Memory B cell (primary cell): Measurements from ENCODE around the gene SPATA33.
"Not testable (repeated sequence)": the region's sequence is repeated elsewhere in the genome, so short reads cannot be mapped to it uniquely, and the experiment has no call there.

Source experiments
- ATAC-seq: fragments of 150-1000 bp; cut with Tn5 transposase; 2 replicates; pipeline ENCODE4 v1.10.0; 2021; ENCODE audit warnings: low read depth, mild to moderate bottlenecking, moderate library complexity
- DNase-seq, 2 donors: peaks; one replicate each; pipeline ENCODE4 v3.0.0; 2022; ENCODE audit warnings: low spot score in 2 of 2
- H3K27ac Mint-ChIP-seq: one replicate; pipeline ENCODE4 v1.8.0; 2022; ENCODE audit warnings: mild to moderate bottlenecking, moderate library complexity, mixed read lengths
- H3K27me3 Mint-ChIP-seq: one replicate; pipeline ENCODE4 v1.8.0; 2022; ENCODE audit warnings: mixed read lengths
- H3K36me3 Mint-ChIP-seq: one replicate; pipeline ENCODE4 v1.8.0; 2022; ENCODE audit warnings: mild to moderate bottlenecking, mixed read lengths
- H3K4me1 Mint-ChIP-seq: one replicate; pipeline ENCODE4 v1.8.0; 2022; ENCODE audit warnings: mixed read lengths
- H3K4me3 Mint-ChIP-seq: one replicate; pipeline ENCODE4 v1.8.0; 2022; ENCODE audit warnings: mild to moderate bottlenecking, moderate library complexity, mixed read lengths
- H3K9me3 Mint-ChIP-seq: one replicate; pipeline ENCODE4 v1.8.0; 2022; ENCODE audit warnings: mixed read lengths

The SPATA33 gene

DNA sequence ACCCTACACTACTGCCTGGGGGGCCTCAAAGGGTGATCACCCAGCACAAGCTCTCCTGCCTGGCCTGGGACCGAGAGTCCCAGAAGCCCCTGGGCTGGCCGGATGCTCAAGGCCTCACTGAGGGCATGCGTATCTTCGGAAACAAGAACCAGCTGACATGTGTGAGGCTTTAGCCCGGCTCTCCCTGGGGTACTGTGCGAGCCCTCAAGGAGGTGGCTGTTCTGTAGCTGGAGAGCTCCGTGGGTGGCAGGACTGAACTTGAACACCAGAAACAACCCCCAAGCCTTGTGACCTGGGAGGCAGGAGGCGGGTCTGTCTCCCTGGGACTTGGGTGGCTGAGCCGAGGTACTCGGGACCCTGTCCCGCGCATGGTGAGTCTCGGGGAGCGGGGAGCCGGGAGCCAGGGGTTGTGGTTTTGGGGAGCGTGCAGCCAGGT is 37.2 kb upstream of the SPATA33 start:
- ATAC-seq (no peak), DNase-seq (no peak)
- peaks cover 7% of the 10 kb centered on the region for H3K4me1 Mint-ChIP-seq
- peaks cover 5% of the 10 kb centered on the region for H3K9me3 Mint-ChIP-seq
- H3K27ac Mint-ChIP-seq = no peak overlapping the region
- H3K4me3 Mint-ChIP-seq = no peak overlapping the region
- H3K36me3 Mint-ChIP-seq = no peaks in the 10 kb centered on the region
- peaks cover 26% of the 10 kb centered on the region for H3K27me3 Mint-ChIP-seq

DNA sequence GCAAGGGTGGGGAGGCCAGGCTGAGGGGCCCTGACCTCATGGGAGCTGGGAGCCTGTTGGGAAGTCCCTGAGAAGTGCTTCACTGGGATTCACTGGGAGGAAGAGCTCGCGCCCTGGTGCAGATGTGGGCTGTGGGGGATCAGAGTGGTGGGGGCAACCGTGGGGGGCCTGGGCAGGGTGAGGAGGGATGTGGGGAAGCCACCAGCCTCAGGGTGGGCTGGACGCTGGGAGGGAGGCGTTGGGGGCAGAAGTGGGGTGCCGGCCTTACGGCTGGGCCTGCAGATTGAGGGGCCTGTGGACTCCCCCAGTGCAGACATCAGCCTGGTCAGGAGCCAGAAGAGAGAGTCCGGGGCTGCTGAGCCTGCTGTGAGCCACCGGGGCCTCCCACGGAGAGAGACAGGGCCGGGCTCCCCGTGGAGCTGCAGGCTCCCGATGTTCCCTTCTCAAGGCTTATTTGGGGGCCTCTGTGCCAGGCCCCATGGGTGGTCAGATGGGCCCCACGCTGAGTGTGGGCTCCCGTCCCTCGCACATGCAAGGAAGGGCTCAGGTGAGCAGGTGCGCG is 36.4 kb upstream of the SPATA33 start:
- Mint-ChIP-seq H3K36me3 (no peaks in the 10 kb centered on the region), H3K27me3 (peaks cover 26% of the 10 kb centered on the region), H3K4me3 (no peak overlapping the region), H3K4me1 (peaks cover 7% of the 10 kb centered on the region), H3K9me3 (peaks cover 5% of the 10 kb centered on the region), H3K27ac (no peak overlapping the region)
- ATAC-seq (no peak), DNase-seq (no peak)

DNA sequence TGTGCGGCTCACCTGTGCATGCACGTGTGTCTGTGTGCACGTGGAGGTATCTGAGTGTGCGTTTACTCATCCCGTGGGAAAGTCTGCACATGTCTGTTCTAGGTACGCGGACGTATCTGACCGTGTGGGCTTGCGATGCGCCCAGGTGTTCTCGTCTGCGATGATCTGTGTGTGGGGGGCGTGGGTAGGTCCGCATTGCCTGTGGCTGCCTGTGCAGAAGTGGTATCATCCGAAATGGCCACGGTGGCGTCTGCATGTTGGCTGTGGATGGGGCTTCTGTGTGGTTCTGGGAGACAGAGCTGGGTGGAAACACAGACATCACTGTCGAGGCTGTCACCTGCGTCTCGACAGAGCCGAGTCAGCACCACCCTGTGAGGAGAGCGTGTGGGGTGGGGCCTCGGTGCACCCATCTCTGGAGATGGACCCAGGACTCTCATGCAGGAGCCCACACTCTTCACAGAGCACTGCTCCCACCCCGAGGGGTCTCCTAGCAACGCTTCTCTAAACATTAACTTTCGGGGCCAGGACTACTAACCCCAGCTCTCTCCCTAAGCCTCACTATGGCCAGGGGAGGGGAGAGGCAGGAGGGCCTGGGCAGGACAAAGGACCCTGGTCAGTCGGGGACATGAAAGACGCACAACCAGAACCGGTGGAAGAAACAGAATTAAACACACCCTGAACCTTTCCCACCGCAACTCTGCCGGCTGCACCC is 35.8 kb upstream of the SPATA33 start:
- no peak for DNase-seq
- Mint-ChIP-seq H3K36me3 (no peaks in the 10 kb centered on the region), H3K27me3 (peaks cover 26% of the 10 kb centered on the region), H3K9me3 (peaks cover under 1% of the 10 kb centered on the region), H3K4me3 (no peak overlapping the region), H3K27ac (no peak overlapping the region), H3K4me1 (peaks cover 3% of the 10 kb centered on the region)
- ATAC-seq = no peak

DNA sequence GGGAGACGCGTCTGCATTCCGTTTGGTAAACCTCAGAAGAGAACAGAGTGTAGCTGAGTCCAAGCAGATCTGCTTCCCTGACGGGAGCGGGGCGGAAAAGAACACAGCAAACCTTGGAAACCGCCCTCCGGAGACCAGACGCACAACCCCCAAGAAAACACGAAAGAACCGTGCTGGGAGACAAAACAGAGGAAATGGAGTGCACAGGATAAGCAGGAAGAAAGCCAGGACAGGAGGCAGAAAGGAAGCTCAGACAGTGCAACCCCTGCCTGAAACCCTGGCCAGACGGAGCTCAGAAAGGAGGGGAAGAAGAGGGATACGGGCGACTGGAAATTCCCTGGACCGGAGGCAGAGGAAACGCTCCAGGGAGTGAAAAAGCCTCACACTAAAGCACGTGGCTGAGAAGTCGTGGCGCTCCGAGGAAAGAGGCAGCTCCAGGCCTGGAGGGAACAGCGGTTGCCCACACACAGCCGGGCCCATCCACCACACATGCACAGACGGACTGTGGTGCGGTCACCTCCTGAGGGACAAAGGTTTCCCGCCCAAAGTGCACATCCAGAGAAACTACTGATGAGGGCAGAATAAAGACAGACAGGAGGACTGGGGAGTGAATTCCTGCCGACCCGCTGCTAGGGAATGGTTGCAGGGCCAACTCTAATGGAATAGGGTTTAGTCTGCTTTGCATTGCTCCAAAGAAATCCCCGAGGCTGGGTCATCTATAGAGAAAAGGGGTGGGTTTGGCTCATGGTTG is 34.0 kb upstream of the SPATA33 start:
- Mint-ChIP-seq H3K27me3 (peaks cover 26% of the 10 kb centered on the region), H3K4me1 (peaks cover 3% of the 10 kb centered on the region), H3K27ac (no peak overlapping the region), H3K36me3 (no peaks in the 10 kb centered on the region), H3K9me3 (no peaks in the 10 kb centered on the region), H3K4me3 (no peak overlapping the region)
- ATAC-seq (no peak), DNase-seq (no peak)

DNA sequence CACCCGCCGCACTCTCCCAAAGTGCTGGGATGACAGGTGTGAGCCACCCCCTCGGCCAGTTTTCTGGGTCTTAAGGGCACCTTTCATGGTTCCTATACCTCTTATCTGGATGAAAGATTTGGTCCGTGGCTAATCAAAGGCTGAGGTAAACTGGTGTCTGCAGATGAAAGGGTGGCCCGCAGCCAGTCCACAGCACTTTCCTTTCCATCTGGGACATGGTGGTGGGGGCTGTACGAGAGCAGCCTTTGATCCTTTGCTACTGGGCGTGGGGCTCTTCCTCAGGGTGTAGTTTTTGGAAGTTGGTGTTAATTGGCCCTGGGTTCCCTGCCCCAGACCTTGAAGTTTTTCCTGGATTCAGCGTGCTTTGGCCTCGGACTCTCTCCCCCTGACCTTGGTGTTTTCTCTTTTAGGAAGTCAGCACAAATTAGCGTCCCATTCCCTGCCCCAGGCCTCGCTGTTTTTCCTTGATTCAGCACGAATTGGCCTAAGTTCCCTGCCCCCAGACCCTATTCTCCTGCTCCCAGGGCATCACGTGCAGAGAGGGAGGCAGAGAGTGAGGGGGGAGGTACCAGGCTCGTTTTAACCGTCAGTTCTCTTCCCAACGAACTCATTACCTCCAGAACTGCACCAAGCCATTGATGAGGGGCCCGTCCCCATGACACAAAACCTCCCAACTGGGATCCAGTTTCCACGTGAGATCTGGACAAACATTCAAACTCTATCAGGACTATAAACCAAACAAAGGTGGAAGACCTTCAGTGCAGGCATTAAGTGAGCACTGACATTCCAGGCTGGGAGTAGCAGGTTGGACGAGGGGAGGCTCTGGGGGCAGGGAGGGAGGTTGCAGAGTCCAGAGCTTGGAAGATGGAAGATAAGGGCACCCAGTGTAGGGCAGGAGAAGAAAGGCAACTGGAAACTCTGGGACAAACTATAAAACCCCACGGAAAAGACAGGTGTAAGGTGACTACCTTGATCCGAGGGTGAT is 32.6 kb upstream of the SPATA33 start:
- no peaks in the 10 kb centered on the region for H3K36me3 Mint-ChIP-seq
- H3K27ac Mint-ChIP-seq = no peak overlapping the region
- peaks cover 31% of the 10 kb centered on the region for H3K27me3 Mint-ChIP-seq
- ATAC-seq (no peak), DNase-seq (no peak)
- no peaks in the 10 kb centered on the region for H3K9me3 Mint-ChIP-seq
- H3K4me1 Mint-ChIP-seq = peaks cover 3% of the 10 kb centered on the region
- no peak overlapping the region for H3K4me3 Mint-ChIP-seq

DNA sequence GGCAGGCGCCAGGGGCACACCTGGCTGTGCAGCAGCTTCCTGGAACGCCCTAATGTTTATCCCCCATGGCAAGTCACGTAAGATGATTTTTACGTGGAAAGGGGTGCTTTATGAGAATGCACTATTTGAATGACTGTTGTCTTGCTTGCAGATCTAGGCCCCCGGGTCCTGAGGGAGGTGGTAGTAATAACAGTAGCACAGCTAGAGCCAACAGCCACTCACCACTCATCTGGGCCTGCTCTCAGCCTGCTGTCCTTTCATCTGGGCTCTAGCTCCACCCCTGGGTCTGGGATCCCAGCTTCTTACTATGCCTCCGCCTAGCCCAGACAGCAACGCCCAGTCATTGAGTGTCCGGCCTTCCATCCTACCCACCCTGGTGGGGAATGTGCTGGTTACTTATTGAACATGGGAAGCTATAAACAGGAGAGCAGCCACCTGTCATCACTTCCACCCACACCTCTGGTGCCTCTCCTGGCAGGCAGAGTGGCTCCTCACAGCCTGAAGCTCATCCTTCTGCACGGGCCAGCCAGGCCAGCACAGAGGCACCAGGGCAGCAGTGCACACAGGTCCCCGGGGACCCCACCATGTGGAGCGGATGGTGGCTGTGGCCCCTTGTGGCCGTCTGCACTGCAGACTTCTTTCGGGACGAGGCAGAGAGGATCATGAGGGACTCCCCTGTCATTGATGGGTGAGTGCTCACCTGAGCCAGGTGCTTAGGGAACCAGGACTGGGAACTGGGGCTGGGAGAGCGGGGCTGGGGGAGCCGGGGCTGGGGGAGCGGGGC is 27.6 kb upstream of the SPATA33 start:
- Mint-ChIP-seq H3K4me3 (no peak overlapping the region), H3K27me3 (peaks cover 14% of the 10 kb centered on the region), H3K4me1 (no peaks in the 10 kb centered on the region), H3K27ac (no peak overlapping the region), H3K9me3 (no peaks in the 10 kb centered on the region), H3K36me3 (no peaks in the 10 kb centered on the region)
- no peak for ATAC-seq
- no peak for DNase-seq

DNA sequence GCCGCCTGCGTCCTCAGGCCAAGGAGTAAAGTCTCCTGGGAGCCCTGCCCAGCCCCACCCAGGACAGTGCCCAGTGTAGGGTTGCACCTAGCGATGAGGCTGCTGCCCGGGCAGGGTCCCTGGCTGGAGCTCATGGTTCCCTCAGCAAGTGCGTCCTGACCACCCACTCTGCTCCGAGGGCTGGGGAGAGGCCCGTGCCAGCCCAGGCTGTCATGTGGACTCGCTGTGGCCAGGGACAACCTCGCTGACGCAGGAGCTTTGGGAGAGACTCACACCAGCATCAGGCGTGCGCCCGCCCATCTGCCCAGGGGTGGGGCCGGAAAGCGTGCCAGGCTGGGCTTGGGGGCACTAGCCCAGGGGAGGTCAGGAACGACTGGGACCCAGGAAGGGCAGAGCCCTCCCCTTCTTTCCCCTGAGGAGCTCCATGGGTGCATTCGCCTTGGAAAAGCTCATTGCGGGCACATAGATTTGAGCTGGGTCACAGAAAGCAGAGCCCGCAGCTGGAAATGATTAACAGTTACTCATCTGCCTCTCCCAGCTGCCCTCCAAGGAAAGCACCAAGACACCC is 24.5 kb upstream of the SPATA33 start:
- Mint-ChIP-seq H3K27ac (no peak overlapping the region), H3K4me3 (no peak overlapping the region), H3K4me1 (no peaks in the 10 kb centered on the region), H3K36me3 (no peaks in the 10 kb centered on the region), H3K27me3 (peaks cover 13% of the 10 kb centered on the region), H3K9me3 (no peaks in the 10 kb centered on the region)
- ATAC-seq = no peak
- DNase-seq = no peak

DNA sequence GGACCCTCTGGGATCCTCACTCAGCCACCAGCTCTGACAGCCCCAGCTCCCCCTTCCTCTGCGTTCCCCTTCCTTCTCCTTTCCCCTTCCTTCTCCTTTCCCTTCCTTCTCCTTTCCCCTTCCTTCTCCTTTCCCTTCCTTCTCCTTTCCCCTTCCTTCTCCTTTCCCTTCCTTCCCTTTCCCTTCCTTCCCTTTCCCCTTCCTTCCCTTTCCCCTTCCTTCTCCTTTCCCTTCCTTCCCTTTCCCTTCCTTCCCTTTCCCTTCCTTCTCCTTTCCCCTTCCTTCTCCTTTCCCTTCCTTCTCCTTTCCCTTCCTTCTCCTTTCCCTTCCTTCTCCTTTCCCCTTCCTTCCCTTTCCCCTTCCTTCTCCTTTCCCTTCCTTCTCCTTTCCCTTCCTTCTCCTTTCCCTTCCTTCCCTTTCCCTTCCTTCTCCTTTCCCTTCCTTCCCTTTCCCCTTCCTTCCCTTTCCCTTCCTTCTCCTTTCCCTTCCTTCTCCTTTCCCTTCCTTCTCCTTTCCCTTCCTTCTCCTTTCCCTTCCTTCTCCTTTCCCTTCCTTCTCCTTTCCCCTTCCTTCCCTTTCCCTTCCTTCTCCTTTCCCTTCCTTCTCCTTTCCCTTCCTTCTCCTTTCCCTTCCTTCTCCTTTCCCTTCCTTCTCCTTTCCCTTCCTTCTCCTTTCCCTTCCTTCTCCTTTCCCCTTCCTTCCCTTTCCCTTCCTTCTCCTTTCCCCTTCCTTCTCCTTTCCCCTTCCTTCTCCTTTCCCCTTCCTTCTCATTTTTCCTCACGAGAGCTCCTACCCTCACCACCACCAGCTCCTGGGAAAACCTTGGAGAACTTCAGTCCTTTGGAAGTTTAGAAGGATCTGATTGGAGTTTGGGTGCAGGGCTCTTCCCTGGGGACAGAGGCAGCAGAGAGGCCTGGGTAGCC is 22.9 kb upstream of the SPATA33 start:
- peaks cover 12% of the 10 kb centered on the region for H3K27me3 Mint-ChIP-seq
- not testable (repeated sequence) for DNase-seq, H3K4me1 Mint-ChIP-seq, H3K27ac Mint-ChIP-seq, H3K9me3 Mint-ChIP-seq, H3K36me3 Mint-ChIP-seq, H3K4me3 Mint-ChIP-seq, ATAC-seq

DNA sequence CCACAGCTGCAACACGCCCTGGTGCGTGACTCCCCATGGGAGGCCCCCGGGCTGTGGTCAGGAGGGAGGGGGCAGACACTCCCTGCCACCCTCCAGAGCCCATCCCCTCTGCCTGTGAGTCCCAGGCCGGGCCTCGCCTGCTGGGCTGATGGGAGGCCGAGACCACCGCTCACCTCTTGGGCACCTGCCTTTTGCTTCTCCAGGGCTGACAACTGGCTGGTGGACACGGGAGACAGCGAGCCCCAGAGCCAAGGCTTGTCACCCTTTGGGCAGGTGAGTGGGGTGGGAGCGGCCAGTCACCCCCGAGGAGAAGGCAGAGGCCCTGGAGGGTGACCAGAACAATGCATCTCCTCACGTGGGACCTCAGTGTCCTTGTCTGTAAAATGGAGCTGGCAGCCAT is 21.0 kb upstream of the SPATA33 start:
- ATAC-seq = no peak
- H3K4me1 Mint-ChIP-seq = peaks cover 6% of the 10 kb centered on the region
- H3K9me3 Mint-ChIP-seq = no peaks in the 10 kb centered on the region
- no peak for DNase-seq
- no peaks in the 10 kb centered on the region for H3K36me3 Mint-ChIP-seq
- no peak overlapping the region for H3K4me3 Mint-ChIP-seq
- H3K27ac Mint-ChIP-seq = no peak overlapping the region
- H3K27me3 Mint-ChIP-seq = peaks cover 5% of the 10 kb centered on the region

DNA sequence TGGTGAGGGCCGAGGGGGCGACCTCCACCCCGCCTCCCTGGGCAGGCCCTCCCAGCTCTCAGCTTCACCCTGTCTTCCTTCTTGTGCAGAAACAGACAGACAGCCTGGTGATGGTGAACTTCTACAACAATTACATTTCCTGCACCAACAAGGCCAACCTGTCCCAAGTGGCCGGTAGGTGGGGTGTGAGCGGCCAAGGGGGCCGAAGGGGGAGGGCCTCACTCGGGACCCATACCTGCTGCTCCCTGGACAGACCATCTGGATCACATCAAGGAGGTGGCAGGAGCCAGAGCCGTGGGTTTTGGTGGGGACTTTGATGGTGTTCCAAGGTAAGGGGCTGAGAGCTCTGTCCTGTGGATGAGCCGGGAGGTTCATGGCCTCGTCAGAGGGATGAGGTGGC is 20.3 kb upstream of the SPATA33 start:
- Mint-ChIP-seq H3K4me1 (peaks cover 6% of the 10 kb centered on the region), H3K27me3 (peaks cover 3% of the 10 kb centered on the region), H3K36me3 (no peaks in the 10 kb centered on the region), H3K4me3 (no peak overlapping the region), H3K9me3 (no peaks in the 10 kb centered on the region), H3K27ac (no peak overlapping the region)
- DNase-seq (no peak), ATAC-seq (no peak)

DNA sequence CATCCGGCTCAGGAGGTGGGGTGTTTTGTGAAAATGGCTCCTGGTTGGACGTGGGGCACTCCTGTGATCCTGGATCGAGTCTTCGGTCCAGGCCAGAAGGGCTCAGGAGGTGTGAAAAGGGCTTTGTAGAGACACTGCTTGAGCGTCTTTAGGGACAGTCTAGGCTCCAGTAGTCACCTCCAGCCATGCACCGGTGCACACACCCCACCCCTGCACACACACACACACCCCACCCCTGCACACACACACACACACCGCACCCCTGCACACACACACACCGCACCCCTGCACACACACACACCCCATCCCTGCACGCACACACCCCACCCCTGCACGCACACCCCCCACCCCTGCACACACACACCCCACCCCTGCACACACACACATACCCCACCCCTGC is 19.2 kb upstream of the SPATA33 start:
- Mint-ChIP-seq H3K4me1 (peaks cover 6% of the 10 kb centered on the region), H3K9me3 (no peaks in the 10 kb centered on the region), H3K36me3 (no peaks in the 10 kb centered on the region), H3K27ac (no peak overlapping the region), H3K27me3 (peaks cover 2% of the 10 kb centered on the region), H3K4me3 (no peak overlapping the region)
- ATAC-seq (no peak), DNase-seq (no peak)

DNA sequence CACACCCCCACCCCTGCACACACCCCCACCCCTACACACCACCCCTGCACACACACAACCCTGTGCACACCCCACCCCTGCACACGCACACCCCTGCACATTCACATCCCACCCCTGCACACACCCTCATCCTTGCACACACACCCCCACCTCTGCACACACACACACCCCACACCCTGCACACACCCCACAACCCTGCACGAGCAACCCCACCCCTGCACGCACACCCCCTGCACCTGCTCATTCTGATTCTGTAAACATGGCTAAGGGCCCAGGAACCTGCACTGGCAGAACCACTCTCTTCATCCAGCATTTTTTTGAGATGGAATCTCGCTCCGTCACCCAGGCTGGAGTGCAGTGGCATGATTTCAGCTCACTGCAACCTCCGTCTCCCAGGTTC is 18.3 kb upstream of the SPATA33 start:
- no peak overlapping the region for H3K27ac Mint-ChIP-seq

More for the DNA sequence above, 18.3 kb upstream of the SPATA33 start:
- no peak for ATAC-seq
- Mint-ChIP-seq H3K36me3 (no peaks in the 10 kb centered on the region), H3K4me1 (peaks cover 6% of the 10 kb centered on the region), H3K4me3 (no peak overlapping the region), H3K9me3 (no peaks in the 10 kb centered on the region), H3K27me3 (peaks cover 2% of the 10 kb centered on the region)
- no peak for DNase-seq
